Measurements from ENCODE around the gene NIT1. TPM values are rescaled to one million over a fixed set of nuclear protein-coding genes. Genes with fewer than 3 reads are reported as not detected.

NIT1 gene
- total and polyA plus RNA-seq, 2 of the 8 experiments (the other 6 are each of a cell fraction or from before 2014, with no cell fraction given): 33.0 to 40.4 TPM

- no peak for TF ChIP-seq ATF3 (IDR thresholded peaks at IDR 0.05; ENCODE audit: insufficient read depth, low read depth, low read length)
These were observed 5.1 kb downstream of the NIT1 start (continued) for GRCh38 chr1:161122967-161123366.

Data from H1 (cell line).